Measurements from ENCODE around the gene SMIM44.
A peak's percentile ranks its signal among the peaks of the same experiment; 100 is the strongest.

The SMIM44 gene

GRCh38 chr19:3477506-3477905 is 5.7 kb downstream of the SMIM44 start:
- DNase-seq (ENCODE audit: low read depth), result no peak

GRCh38 chr19:3476830-3477229 is 6.4 kb downstream of the SMIM44 start:
- no peak for DNase-seq (ENCODE audit: low read depth)

DNA sequence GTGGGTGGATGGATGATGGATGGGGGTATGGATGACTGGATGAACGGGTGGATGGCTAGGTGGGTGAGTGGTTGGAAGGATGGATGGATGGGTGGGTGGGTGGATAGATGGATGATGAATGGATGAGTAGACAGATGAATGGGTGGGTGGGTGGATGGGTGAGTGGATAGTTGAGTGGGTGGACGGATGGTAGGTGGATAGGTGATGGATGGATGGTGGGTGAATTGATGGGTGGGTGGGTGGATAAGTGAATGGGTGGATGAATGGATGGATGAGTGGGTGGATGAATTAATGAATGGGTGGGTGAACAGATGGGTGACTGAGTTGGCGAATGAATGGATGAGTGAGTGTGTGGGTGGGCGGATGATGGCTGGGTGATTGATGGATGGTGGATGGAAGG is 7.8 kb downstream of the SMIM44 start:
- DNase-seq (ENCODE audit: low read depth), result no peak

DNA sequence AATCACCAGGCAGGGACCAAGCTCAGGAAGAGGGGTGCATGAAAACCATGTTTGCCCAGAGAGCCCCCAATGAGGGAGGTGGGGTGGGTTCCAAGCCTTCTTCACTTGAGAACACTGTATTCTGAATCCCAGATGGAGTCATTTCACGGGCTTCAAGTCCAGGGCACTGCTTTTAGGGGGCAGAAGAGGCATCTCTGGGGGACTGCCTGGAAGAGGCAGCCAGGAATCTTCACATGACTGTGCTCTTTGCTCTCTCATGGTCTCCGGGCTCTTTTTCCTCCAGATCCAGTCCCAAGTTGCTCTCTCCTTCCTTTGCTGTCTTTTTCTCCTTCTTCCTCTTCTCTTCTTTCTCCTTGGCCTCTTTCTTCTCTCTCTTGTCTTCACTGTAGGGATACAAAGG is 8.6 kb downstream of the SMIM44 start:
- DNase-seq (ENCODE audit: low read depth), result no peak

- DNase-seq (ENCODE audit: low read depth), result no peak
These were observed 9.2 kb downstream of the SMIM44 start for GRCh38 chr19:3474010-3474409.

- DNase-seq (ENCODE audit: low read depth), result peak; percentile 20
These were observed 11.1 kb downstream of the SMIM44 start for GRCh38 chr19:3471954-3472655.

DNA sequence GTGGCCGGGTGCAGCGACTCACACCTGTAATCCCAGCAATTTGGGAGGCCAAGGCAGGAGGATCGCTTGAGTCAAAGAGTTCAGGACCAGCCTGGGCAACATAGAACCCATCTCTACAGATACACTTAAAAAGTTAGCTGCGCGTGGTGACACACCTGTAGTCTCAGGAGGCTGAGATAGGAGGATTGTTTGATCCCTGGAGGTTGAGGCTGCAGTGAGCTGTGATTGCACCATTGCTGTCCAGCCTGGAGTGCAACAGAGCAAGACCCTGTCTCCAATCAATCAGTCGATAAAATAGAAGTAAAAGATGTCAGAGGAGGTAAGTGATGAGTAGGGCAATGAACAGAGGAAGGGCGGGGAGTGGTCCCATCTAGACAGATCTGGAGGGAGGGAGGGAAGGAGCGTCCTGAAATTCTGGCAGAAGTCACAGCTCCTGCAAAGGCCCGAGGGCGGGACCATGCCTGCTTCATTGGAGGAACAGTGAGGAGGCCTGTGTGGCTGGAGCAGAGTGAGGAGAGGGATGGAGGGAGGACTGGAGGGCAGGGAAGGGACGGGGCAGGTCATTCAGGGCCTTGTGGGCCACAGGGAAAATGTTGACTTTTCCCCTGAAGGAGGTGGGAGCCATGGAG is 12.6 kb downstream of the SMIM44 start:
- DNase-seq (ENCODE audit: low read depth), result no peak

GRCh38 chr19:3469638-3470499 is 13.4 kb downstream of the SMIM44 start:
- DNase-seq (ENCODE audit: low read depth), result no peak

DNA sequence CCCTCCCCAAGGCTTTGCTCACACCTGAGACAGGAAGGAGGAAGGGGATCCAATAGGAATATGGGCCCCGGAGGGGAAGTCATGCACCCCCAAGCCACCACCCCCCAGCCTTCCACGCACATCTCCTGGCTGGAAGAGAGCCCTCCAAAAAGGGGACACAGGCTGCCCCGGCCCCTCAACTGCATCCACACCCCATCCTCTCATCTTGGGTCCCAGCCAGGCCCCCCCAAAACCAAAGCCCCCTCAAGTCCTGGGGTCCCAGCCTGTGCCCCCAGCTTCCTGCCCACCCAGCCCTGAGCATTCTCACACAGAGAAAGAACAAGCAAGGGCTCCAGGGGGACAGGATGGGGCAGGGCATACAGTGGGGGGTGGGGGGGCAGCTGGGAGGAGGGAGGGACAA is 15.0 kb downstream of the SMIM44 start:
- no peak for DNase-seq (ENCODE audit: low read depth)

DNA sequence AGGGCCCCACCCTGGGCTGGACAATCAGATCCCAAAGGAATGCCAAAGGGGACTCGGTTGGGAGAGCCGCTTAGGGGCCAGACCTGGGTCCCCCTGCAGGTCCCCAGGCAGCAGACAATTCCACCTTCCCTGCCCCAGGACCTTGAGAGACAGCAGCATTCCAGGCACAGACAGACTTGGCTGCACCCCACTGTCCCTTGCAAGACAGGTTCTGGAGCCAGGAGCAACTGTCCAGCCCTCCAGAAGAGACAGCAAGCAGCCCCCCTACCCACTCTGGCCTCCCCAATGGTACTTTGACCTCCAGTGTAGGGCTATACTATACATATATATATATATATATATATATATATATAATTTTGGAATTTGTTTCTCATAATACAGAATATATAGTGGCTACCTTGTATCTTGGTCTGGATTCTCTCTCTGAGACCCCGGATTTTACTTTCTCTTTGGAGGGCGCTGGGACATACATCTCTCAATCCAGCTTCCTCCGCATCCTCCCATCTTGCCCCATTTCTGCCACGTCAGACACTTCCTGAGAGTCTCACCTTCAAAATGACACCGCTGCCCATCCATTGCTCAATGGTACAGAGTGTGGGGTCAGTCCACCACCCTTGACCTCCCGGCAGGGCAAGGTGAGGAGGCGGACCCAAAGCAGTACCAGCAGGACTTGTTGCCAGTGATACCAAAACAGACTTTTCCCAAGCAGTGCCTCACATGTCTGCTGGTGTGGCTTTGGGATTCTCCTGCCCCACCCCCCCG is 15.6 kb downstream of the SMIM44 start:
- no peak for DNase-seq (ENCODE audit: low read depth)

DNA sequence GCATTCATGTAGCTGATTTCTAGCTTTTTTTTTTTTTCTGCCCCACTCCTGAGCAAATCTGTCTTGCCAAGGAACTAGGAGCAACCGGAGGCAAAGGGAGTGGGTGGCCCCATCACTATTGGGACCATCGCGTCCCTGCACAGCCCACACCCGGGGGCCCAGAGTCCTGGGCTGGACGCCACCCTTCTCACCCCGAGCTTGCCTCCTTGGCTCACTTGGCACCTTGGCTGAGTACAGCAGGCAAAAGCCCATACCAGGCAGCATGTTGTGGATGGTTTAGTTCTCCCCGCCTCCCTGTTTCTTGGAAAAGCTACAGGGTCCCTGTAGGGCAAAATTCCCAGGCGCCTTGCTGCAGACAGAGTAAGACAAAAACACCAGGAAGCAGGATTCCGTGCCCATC is 16.6 kb downstream of the SMIM44 start:
- DNase-seq (ENCODE audit: low read depth), result no peak

DNA sequence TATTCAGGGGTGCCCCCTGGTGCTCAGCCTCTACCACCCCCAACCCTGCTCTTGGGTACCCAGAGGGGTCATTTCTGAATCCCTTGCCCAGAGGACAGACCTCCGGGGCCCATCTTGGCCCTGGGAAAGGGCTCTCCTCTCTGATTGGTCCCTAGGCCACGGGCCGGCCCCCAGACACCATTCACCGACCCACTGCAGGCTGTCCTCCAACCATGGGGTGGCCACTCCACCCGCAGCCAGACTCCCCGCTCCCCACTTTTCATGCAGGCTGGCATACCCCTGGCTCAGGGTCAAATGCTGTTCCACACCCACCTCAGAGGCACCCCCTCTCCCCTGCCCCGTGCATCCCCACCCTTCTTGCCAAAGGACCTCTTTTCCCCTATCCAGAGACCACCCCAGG is 17.7 kb downstream of the SMIM44 start:
- DNase-seq (ENCODE audit: low read depth), result no peak

- no peak for DNase-seq (ENCODE audit: low read depth)
These were observed 18.5 kb downstream of the SMIM44 start for GRCh38 chr19:3464587-3465235.

DNA sequence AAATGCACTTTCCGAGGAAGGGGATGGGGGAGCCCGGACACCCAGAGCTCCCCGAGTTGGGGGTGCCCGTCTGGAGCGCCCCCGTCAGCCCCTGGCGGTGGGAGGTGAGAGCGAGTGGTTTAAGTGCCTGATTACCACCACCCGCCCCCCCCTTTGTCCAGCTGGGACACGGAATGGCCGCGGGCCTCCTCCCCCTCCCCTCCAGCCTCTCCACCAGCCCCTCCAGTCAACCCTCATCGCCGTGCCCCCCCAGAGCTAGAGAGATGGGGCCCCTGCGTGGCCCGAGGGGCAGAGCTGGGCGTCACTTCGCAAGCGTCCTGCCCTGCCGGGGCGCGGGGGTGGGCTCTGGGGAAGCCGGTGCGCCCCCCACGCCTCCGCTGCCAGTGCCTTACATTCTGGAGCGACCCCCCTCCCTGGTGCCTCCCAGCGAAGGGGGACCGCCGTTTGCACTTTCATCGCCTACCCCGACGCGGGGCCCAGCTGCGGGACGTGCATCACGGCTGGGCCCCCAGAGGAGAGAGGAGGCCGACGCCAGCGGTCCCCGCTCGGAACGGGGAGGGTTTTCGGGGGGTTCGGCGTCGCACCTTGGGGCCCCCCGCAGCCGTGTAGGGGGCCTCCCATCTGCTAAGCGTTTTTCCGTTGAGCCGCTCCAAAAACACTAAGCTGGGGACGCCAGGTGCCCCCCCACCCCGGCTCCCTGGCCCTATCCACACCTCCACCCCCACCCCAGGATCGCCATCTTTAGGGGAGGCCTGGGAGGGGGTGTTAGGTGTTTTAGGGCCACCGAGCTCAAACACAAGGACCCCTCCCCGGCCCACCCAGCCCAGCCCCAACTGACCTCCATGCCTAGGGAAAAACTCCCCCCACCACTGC is 19.3 kb downstream of the SMIM44 start:
- DNase-seq (ENCODE audit: low read depth), result no peak

DNA sequence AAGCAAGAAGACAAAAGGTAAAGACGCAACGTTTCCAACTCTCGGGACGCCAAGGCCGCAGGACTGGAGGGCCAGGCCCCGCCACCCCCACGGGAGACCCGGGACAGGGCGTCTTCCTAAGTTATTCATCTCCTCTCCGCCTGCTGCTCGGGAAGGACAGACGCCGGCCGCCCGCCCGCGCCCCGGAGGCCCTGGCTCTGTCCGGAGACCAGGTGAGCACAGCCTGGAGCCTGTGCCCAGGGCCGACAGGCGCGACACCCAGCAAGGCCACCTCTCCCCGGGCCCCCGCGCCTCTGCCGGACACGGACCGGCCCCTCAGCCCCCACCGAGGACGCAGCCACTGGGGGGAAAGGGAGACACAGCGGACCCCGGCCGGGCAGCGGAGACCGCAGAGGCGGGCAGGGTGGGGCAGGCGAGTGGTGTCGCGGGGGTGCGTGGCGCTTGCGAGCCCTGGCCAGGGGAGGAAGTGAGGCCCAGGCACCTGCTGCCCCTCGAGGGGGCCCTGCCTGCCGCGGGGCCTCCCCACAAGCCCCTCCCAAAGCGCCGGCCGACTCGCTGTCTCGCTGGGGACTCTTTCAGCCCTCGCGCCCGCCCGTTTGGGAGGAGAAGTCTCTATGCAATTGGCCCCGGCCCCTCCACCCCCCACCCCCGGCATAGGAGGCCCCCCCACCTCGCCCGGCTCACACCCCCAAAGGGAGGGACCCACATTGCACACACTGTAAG is 20.1 kb downstream of the SMIM44 start:
- no peak for DNase-seq (ENCODE audit: low read depth)

DNA sequence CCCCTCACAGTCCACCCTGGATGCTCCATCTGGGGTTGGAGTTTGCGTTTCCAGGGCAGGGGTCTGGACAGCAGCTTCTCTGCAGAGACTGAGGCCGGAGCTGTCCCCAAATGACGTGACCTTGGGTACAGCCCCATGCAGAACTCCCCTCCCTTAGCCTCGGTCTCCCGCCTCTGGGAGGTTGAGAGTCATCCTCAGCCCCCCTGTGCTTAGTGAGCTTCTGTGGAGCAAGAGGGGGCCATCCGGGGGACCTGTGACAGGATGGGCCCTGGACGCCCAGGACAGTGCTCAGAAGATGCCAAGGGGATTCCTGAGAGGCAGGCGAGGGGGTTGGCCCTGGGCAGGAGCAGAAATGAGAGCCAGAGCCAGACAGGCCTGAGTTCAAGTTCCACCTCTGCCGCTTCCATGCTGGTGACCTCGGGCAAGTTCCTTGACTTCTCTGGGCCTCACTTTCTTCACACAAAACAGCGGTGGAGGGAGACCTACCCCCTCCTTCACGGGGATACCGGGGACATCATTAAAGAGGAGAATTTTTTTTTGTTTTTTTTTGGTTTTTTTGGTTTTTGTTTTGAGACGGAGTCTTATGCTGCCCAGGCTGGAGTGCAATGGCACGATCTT is 23.2 kb downstream of the SMIM44 start:
- DNase-seq (ENCODE audit: low read depth), result no peak

DNA sequence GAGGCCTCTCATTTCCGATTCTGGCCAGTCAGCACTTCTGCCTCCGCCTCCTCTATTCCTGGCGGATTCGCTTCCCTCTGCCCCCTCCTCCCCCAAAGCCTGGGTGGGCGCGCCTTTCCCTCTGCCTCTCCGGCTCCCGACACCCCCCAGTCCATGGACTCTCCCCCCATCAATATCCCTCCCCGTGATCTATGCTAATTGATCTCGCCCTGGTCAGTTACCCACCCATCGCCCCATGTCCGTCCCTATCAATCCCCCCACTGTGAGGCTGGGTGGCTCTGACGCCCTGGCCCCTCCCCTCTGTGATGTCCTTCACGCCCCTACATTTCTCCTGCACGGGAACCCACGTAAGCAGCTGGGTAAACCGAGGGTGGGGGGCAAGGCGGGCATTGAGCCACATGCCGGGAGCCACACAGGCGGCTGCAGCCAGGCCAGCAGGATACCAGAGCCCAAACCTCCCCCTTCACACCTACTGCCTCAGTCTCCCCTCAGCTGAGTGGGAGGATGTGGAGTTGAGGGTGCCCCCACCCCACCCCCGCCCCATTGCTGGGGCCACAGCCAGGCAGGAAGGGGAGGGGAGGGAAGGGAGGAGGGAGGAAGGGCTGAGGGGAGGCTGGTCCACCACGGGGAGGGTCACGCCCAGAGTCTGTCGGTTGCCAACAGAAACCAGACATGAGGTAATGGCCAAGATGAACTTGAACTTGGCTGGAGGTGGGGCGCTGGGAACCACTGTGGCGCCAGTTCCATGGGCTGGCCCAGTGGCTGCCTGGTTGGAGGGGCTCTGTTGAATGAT is 24.0 kb downstream of the SMIM44 start:
- DNase-seq (ENCODE audit: low read depth), result no peak

DNA sequence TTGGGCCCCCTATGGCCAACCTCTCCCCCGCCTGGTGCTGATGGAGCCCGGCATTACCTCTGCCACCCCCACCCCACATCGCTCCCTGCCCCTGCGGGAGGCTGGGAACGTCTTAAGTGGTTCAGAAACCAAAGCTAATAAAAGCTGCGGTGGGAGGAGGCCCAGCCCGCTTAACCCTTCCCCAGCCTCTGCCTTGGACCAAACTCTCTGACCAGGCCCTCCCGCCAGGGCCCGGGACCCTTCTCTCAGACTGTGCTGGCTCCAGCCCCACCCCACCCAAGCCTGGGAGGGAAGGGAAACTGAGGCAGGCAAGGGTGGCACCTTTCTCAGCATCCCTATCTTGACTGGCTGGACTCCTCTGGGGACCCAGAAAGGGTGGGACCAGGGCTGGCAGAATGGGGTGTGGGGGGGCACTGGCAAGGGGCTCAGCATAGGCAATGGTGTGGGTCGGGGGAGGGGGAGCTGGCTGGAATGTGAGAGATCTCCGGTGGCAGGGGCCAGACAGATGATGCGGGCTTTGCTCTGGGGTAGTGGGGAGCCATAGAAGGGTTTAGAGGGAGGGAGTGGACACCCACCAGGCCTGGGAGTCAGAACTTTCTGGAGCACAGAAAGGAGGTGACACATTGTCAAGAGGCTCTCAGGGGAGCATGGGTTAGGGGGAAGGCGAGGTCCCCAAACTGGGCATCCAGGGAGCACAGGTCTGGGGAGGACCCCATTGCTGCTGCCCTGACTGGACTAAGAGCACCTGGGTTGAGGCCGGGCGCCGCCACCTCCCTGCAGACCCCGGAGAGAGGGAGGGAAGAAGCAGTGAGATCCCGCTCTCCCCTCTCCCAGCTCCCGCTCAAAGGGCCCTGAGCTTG is 24.8 kb downstream of the SMIM44 start:
- DNase-seq (ENCODE audit: low read depth), result no peak

Data from activated T-helper 1 cell treated with Interleukin-2 at 50 U/mL for 16 hours (primary cell).